ENCODE measurements around the gene TP53INP2.
"Not testable (repeated sequence)": the region's sequence is repeated elsewhere in the genome, so short reads cannot be mapped to it uniquely, and the experiment has no call there.

The TP53INP2 gene

GRCh38 chr20:34720266-34720665 lies 16.1 kb downstream of the TP53INP2 start:
- no peak for DNase-seq (ENCODE audit: low read depth in 2 of 2, low spot score in 1 of 2)

- not testable (repeated sequence) for DNase-seq (ENCODE audit: low read depth in 2 of 2, low spot score in 1 of 2)
These were observed 18.4 kb downstream of the TP53INP2 start for GRCh38 chr20:34722560-34722959.

GRCh38 chr20:34724172-34724571 lies 20.0 kb downstream of the TP53INP2 start:
- no peak for DNase-seq (ENCODE audit: low read depth in 2 of 2, low spot score in 1 of 2)

GRCh38 chr20:34729416-34729815 lies 25.3 kb downstream of the TP53INP2 start:
- DNase-seq (ENCODE audit: low read depth in 2 of 2, low spot score in 1 of 2) = no peak

- DNase-seq (ENCODE audit: low read depth in 2 of 2, low spot score in 1 of 2) = no peak
These were observed 28.4 kb downstream of the TP53INP2 start for GRCh38 chr20:34732523-34732922.

GRCh38 chr20:34736106-34736735 lies 32.1 kb downstream of the TP53INP2 start:
- DNase-seq (ENCODE audit: low read depth in 2 of 2, low spot score in 1 of 2) = no peak

- no peak for DNase-seq (ENCODE audit: low read depth in 2 of 2, low spot score in 1 of 2)
These were observed 38.9 kb downstream of the TP53INP2 start for GRCh38 chr20:34743039-34743438.

- no peak for DNase-seq (ENCODE audit: low read depth in 2 of 2, low spot score in 1 of 2)
These were observed 40.2 kb downstream of the TP53INP2 start for GRCh38 chr20:34744340-34744739.

- no peak for DNase-seq (ENCODE audit: low read depth in 2 of 2, low spot score in 1 of 2)
These were observed 40.7 kb downstream of the TP53INP2 start for GRCh38 chr20:34744847-34745246.

GRCh38 chr20:34746674-34747073 lies 42.5 kb downstream of the TP53INP2 start:
- DNase-seq (ENCODE audit: low read depth in 2 of 2, low spot score in 1 of 2) = no peak

- no peak for DNase-seq (ENCODE audit: low read depth in 2 of 2, low spot score in 1 of 2)
These were observed 43.3 kb downstream of the TP53INP2 start for GRCh38 chr20:34747479-34747878.

- no peak for DNase-seq (ENCODE audit: low read depth in 2 of 2, low spot score in 1 of 2)
These were observed 44.6 kb downstream of the TP53INP2 start for GRCh38 chr20:34748709-34749108.

- DNase-seq (ENCODE audit: low read depth in 2 of 2, low spot score in 1 of 2) = no peak
These were observed 46.3 kb downstream of the TP53INP2 start for GRCh38 chr20:34750484-34750883.

- no peak for DNase-seq (ENCODE audit: low read depth in 2 of 2, low spot score in 1 of 2)
These were observed 47.3 kb downstream of the TP53INP2 start for GRCh38 chr20:34751453-34751852.

- no peak for DNase-seq (ENCODE audit: low read depth in 2 of 2, low spot score in 1 of 2)
These were observed 49.7 kb downstream of the TP53INP2 start for GRCh38 chr20:34753706-34754461.

GRCh38 chr20:34754611-34755010 lies 50.5 kb downstream of the TP53INP2 start:
- no peak for DNase-seq (ENCODE audit: low read depth in 2 of 2, low spot score in 1 of 2)

- DNase-seq (ENCODE audit: low read depth in 2 of 2, low spot score in 1 of 2) = no peak
These were observed 51.2 kb downstream of the TP53INP2 start for GRCh38 chr20:34755367-34755766.

GRCh38 chr20:34762031-34762555 lies 57.9 kb downstream of the TP53INP2 start:
- DNase-seq (ENCODE audit: low read depth in 2 of 2, low spot score in 1 of 2) = no peak

Data from stimulated activated CD8-positive, alpha-beta memory T cell treated with anti-CD3 and anti-CD28 coated beads, Interleukin-4, amount 100 ng/mL, for 4 hours (primary cell).